Stimulated activated CD8-positive, alpha-beta memory T cell treated with anti-CD3 and anti-CD28 coated beads, Interleukin-7, amount 100 ng/mL, for 1 hour (primary cell): ENCODE measurements around the gene CTIF.
"Not testable (repeated sequence)": the region's sequence is repeated elsewhere in the genome, so short reads cannot be mapped to it uniquely, and the experiment has no call there.

Experiments
- DNase-seq, 2 donors: peaks; one replicate each; pipeline ENCODE4 v3.0.0-alpha.2; 2020; ENCODE audit warnings: low read depth in 2 of 2

The CTIF gene

GRCh38 chr18:48801728-48802542 lies 263.1 kb downstream of the CTIF start:
- no peak for DNase-seq

GRCh38 chr18:48802543-48803290 lies 263.9 kb downstream of the CTIF start:
- DNase-seq: no peak

- DNase-seq: no peak
Measured at GRCh38 chr18:48803518-48803917, 264.7 kb downstream of the CTIF start.

GRCh38 chr18:48803951-48804855 lies 265.4 kb downstream of the CTIF start:
- DNase-seq: no peak

GRCh38 chr18:48804856-48805610 lies 266.2 kb downstream of the CTIF start:
- no peak for DNase-seq

- no peak for DNase-seq
Measured at GRCh38 chr18:48805826-48806535, 267.1 kb downstream of the CTIF start.

GRCh38 chr18:48806551-48807261 lies 267.9 kb downstream of the CTIF start:
- DNase-seq: no peak

- no peak for DNase-seq
Measured at GRCh38 chr18:48808476-48808875, 269.6 kb downstream of the CTIF start.

GRCh38 chr18:48809365-48809764 lies 270.5 kb downstream of the CTIF start:
- DNase-seq: no peak

- DNase-seq: no peak
Measured at GRCh38 chr18:48810805-48811204, 272.0 kb downstream of the CTIF start.

- no peak for DNase-seq
Measured at GRCh38 chr18:48811401-48811800, 272.6 kb downstream of the CTIF start.

GRCh38 chr18:48811977-48812451 lies 273.2 kb downstream of the CTIF start:
- not testable (repeated sequence) for DNase-seq

- no peak for DNase-seq
Measured at GRCh38 chr18:48813321-48813720, 274.5 kb downstream of the CTIF start.

- no peak for DNase-seq
Measured at GRCh38 chr18:48813833-48814489, 275.1 kb downstream of the CTIF start.

GRCh38 chr18:48814490-48815178 lies 275.8 kb downstream of the CTIF start:
- no peak for DNase-seq

GRCh38 chr18:48815179-48815515 lies 276.3 kb downstream of the CTIF start:
- DNase-seq: no peak

GRCh38 chr18:48815581-48816324 lies 276.9 kb downstream of the CTIF start:
- DNase-seq: no peak

- DNase-seq: no peak
Measured at GRCh38 chr18:48816554-48816953, 277.7 kb downstream of the CTIF start.
